K562 (cell line): Measurements from ENCODE around the gene CEP192. TPM values are rescaled to one million over a fixed set of nuclear protein-coding genes. Genes with fewer than 3 reads are reported as not detected.

Experiments used
- ATAC-seq: fragments of 200-7000 bp; cut with Tn5 transposase; 3 replicates; pipeline ENCODE4 v1.9.1; 2020; ENCODE audit warnings: moderate library complexity
- BruUV-seq: library from RNA; stranded (reverse); fragments of 400-500 nt; replicated peaks from 2 replicates; lab custom pipeline; 2021; lab: Mats Ljungman, UMichigan
- CTCF ChIA-PET: fragments of 300-600 bp; formaldehyde crosslinking; extraction: SDS; loops from one replicate; lab custom pipeline; 2021; ENCODE audit warnings: low intra/inter-chr PET ratio; lab: Yijun Ruan, JAX
- POLR2A ChIA-PET: fragments of 300-600, 350-650 bp; sonication (Branson Sonifier 250); formaldehyde crosslinking; extraction: SDS; loops from one replicate; lab custom pipeline; 2021; ENCODE audit warnings: antibody characterized with exemption, inconsistent platforms; lab: Yijun Ruan, JAX
- DNase-seq, 4 experiments: peaks; one replicate each; pipeline versions ENCODE4 v3.0.0 to v3.0.0-alpha.2; 2011 to 2018; ENCODE audit warnings: low spot score in 3 of 4, mixed read lengths in 3 of 4; ENCODE audit errors: extremely low read depth in 1 of 4
- FAIRE-seq: peaks from 2 replicates; lab custom pipeline; 2011; peaks lifted over from hg19 to GRCh38; lab: Jason Lieb, UNC
- H2AFZ ChIP-seq: 2 replicates; pipeline ENCODE4 v1.6.0; 2011; ENCODE audit warnings: low read depth, low read length, control low read depth, inconsistent platforms
- H3K27ac ChIP-seq: fragments of 200-600 bp; 3 replicates; pipeline ENCODE4 v1.8.0; 2011; ENCODE audit warnings: low read depth, mild to moderate bottlenecking, control low read depth, inconsistent platforms, low read length, moderate library complexity, mixed read lengths; ENCODE audit errors: extremely low read depth
- H3K27me3 ChIP-seq, 2 experiments: fragments of 300-600 bp in 1 of 2; 2 replicates in 1 of 2; 3 replicates in 1 of 2; pipeline versions ENCODE4 v1.6.0 to v1.8.0; 2011; ENCODE audit warnings: inconsistent platforms in 2 of 2, low read length in 2 of 2, mild to moderate bottlenecking in 1 of 2, mixed read lengths in 1 of 2, moderate library complexity in 1 of 2; ENCODE audit not compliant: control insufficient read depth in 2 of 2, insufficient read depth in 2 of 2
- H3K36me3 ChIP-seq: fragments of 300-600 bp; 3 replicates; pipeline ENCODE4 v1.8.0; 2011; ENCODE audit warnings: mild to moderate bottlenecking, low read length, inconsistent platforms; ENCODE audit not compliant: control insufficient read depth, insufficient read depth
- H3K4me1 ChIP-seq, 2 experiments: fragments of 200-600 bp in 1 of 2; replicated peaks in 1 of 2; 2 replicates in 1 of 2; 3 replicates in 1 of 2; pipeline versions ENCODE4 v1.5.1 to v1.8.0; 2011; ENCODE audit warnings: inconsistent platforms in 2 of 2, low read length in 2 of 2, mild to moderate bottlenecking in 1 of 2, mixed read lengths in 1 of 2, moderate library complexity in 1 of 2; ENCODE audit not compliant: control insufficient read depth in 2 of 2, insufficient read depth in 2 of 2
- H3K4me2 ChIP-seq: 2 replicates; pipeline ENCODE4 v1.6.1; 2011; ENCODE audit warnings: low read length, control low read depth, inconsistent platforms, mixed read lengths; ENCODE audit not compliant: insufficient read depth
- H3K4me3 ChIP-seq: fragments of 200-600 bp; sonication (generic), shearing (Covaris generic); 2 replicates; pipeline ENCODE4 v1.5.1; 2016; ENCODE audit warnings: control low read depth, inconsistent platforms
- H3K79me2 ChIP-seq: fragments of 200-600 bp; 3 replicates; pipeline ENCODE4 v1.8.0; 2011; ENCODE audit warnings: low read length, inconsistent platforms; ENCODE audit not compliant: control insufficient read depth, insufficient read depth
- H3K9ac ChIP-seq, 2 experiments: 2 replicates each; pipeline versions ENCODE4 v1.6.0 to v1.6.1; 2011; ENCODE audit warnings: low read depth in 2 of 2, low read length in 2 of 2, control low read depth in 1 of 2, inconsistent platforms in 1 of 2, mild to moderate bottlenecking in 1 of 2, mixed read lengths in 1 of 2; ENCODE audit not compliant: insufficient read depth in 1 of 2
- H3K9me1 ChIP-seq: one replicate; pipeline ENCODE4 v1.6.0; 2011; ENCODE audit warnings: inconsistent platforms, mild to moderate bottlenecking, low read length, moderate library complexity; ENCODE audit not compliant: control insufficient read depth, insufficient read depth
- H3K9me3 ChIP-seq: replicated peaks from 2 replicates; pipeline ENCODE4 v1.5.1; 2011; ENCODE audit warnings: low read depth, low read length, inconsistent platforms; ENCODE audit not compliant: control insufficient read depth, insufficient read depth
- H4K20me1 ChIP-seq: replicated peaks from 2 replicates; pipeline ENCODE4 v1.6.1; 2011; ENCODE audit warnings: low read length, inconsistent platforms, mixed read lengths; ENCODE audit not compliant: control insufficient read depth, insufficient read depth
- ATF4 ChIP-seq: fragments of 450-650 bp; formaldehyde crosslinking; IDR thresholded peaks from 2 replicates; pipeline ENCODE4 v1.4.0; 2022; ENCODE audit warnings: mild to moderate bottlenecking, moderate library complexity
- CBX5 ChIP-seq: IDR thresholded peaks from 2 replicates; pipeline ENCODE4 v1.6.1; 2014; ENCODE audit warnings: low read depth, borderline replicate concordance
- FOSL1 ChIP-seq: fragments of 200-800 bp; sonication (Bioruptor generic); conservative IDR thresholded peaks from 2 replicates; pipeline ENCODE4 v1.6.1; 2016; ENCODE audit warnings: missing genetic modification characterization, missing compliant biosample characterization
- NR3C1 ChIP-seq: sonication (generic); formaldehyde crosslinking; IDR thresholded peaks from 2 replicates; pipeline ENCODE4 v1.8.1; 2022; ENCODE audit warnings: missing genetic modification reagents
- NUFIP1 ChIP-seq: fragments of 450-650 bp; IDR thresholded peaks from 2 replicates; pipeline ENCODE4 v1.6.1; 2018; ENCODE audit not compliant: partially characterized antibody
- POLR2A ChIP-seq: fragments of 450-650 bp; conservative IDR thresholded peaks from 2 replicates; pipeline ENCODE4 v1.6.1; 2016
- POLR2G ChIP-seq: fragments of 200-400 bp; formaldehyde crosslinking; IDR thresholded peaks from 2 replicates; pipeline ENCODE4 v1.6.1; 2017; ENCODE audit warnings: low read depth, mild to moderate bottlenecking, antibody characterized with exemption, low read length, moderate library complexity
- ZNF311 ChIP-seq: fragments of 250-450 bp; sonication (Bioruptor Pico); IDR thresholded peaks from 2 replicates; pipeline ENCODE4 v1.4.0; 2020; ENCODE audit warnings: mild to moderate bottlenecking, moderate library complexity
- ZNF354B ChIP-seq: fragments of 250-450 bp; sonication (Bioruptor Pico); IDR thresholded peaks from 2 replicates; pipeline ENCODE4 v1.4.0; 2020
- ZNF41 ChIP-seq: fragments of 250-450 bp; sonication (Bioruptor Pico); conservative IDR thresholded peaks from 2 replicates; pipeline ENCODE4 v1.4.0; 2020; ENCODE audit warnings: mild to moderate bottlenecking
- WGBS: fragments of 100-300 bp; shearing (Covaris generic); methylation state at CpG from one replicate; pipeline ENCODE4 v1.1.6; 2016; ENCODE audit warnings: low coverage, mixed read lengths; ENCODE audit not compliant: insufficient coverage; ENCODE audit errors: missing lambda C conversion rate; 5-methylcytosine and 5-hydroxymethylcytosine counted together
- in situ Hi-C: fragments of 300-500 bp; cut with MboI; formaldehyde crosslinking; loops from 4 replicates; pipeline ENCODE4 v1.15.0; 2018; ENCODE audit warnings: inconsistent platforms, mixed read lengths
- intact Hi-C: fragments of 100-400 bp; cut with micrococcal nuclease; formaldehyde crosslinking; loops from 2 replicates; pipeline ENCODE4 v1.14.2; 2022
- polyA plus RNA-seq, 8 experiments: library from polyadenylated mRNA; depleted of rRNA in 4 of 8; stranded (reverse) in 5 of 8; unstranded in 3 of 8; fragments of >200 nt; fragmentation: Nextera tagmentation in 2 of 8; fragmentation: Illumina TruSeq in 1 of 8; extraction: Ambion mirVana in 2 of 8; extraction: Trizol in 1 of 8; gene quantifications; 2 replicates each; pipeline versions ENCODE4 v1.2.1 to v1.2.3, GENCODE V29; 2011 to 2014; ENCODE audit warnings: inconsistent platforms in 1 of 8, missing spikeins in 1 of 8
- total RNA-seq, 7 experiments: library from RNA; depleted of rRNA in 6 of 7; stranded (reverse); fragments of >200 nt in 6 of 7; fragmentation: Illumina TruSeq in 2 of 7; extraction: Trizol in 2 of 7; gene quantifications; 2 replicates each; pipeline versions ENCODE4 v1.2.1 to v1.2.3, GENCODE V29; 2011 to 2021; ENCODE audit warnings: low replicate concordance in 1 of 7
- TF ChIP-seq, protein P1 (sequence below): fragments of 450-650 bp; IDR thresholded peaks from 2 replicates; pipeline ENCODE4 v1.6.1; 2016

CEP192 gene
- total and polyA plus RNA-seq, 9 of the 15 experiments (the other 6 are each of a cell fraction or from before 2014, with no cell fraction given), result 14.4 to 54.4 (median 35.8) TPM

DNA sequence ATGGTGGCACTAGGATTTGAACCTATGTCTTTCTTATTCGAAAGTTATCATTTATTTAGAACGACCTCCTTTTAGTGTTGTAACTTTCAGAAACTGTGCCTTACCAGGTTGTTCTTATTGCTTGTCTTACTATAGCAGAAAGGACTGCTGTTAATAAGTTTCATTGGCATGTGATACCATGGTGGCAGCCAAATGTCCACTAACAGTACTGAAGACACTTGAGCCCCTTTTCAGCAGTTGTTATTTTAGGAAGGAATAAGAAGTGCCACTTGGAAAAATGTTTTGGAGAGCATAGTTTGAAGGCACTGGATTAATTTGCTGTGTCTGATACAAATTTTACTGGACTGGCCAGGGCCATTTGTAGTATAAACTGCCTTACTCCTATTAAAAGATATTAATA, 37.7 kb downstream of the CEP192 start:
- 100% methylated on average over 2 of the region's 2 CpGs for WGBS
- no peak overlapping the region for H3K4me2 ChIP-seq
- H3K4me3 ChIP-seq, result no peak overlapping the region
- TF ChIP-seq NUFIP1 (no peak), POLR2A (no peak), ATF4 (no peak), ZNF41 (no peak), NR3C1 (no peak), POLR2G (no peak), ZNF311 (no peak), CBX5 (no peak), ZNF354B (no peak), FOSL1 (no peak)
- TF ChIP-seq, protein P1, sequence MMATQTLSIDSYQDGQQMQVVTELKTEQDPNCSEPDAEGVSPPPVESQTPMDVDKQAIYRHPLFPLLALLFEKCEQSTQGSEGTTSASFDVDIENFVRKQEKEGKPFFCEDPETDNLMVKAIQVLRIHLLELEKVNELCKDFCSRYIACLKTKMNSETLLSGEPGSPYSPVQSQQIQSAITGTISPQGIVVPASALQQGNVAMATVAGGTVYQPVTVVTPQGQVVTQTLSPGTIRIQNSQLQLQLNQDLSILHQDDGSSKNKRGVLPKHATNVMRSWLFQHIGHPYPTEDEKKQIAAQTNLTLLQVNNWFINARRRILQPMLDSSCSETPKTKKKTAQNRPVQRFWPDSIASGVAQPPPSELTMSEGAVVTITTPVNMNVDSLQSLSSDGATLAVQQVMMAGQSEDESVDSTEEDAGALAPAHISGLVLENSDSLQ, result no peak
- H3K9me3 ChIP-seq, result no peaks in the 10 kb centered on the region; the same call in 1 of the 2 replicates
- H3K4me1 ChIP-seq, result no peaks in the 10 kb centered on the region
- ATAC-seq (no peak), DNase-seq (no peak), FAIRE-seq (no peak)
- in situ Hi-C loops, result no loop called here
- H3K79me2 ChIP-seq, result peaks cover 28% of the 10 kb centered on the region
- ChIA-PET CTCF (no interaction called here), POLR2A (no interaction called here)
- H3K36me3 ChIP-seq, result peaks cover 83% of the 10 kb centered on the region
- H3K9me1 ChIP-seq, result no peaks in the 10 kb centered on the region
- no peak overlapping the region for H3K9ac ChIP-seq
- no peak overlapping the region for H2AFZ ChIP-seq
- H3K27me3 ChIP-seq, result no peaks in the 10 kb centered on the region
- H4K20me1 ChIP-seq, result no peaks in the 10 kb centered on the region
- no TSS peak for BruUV-seq
- intact Hi-C loops, result no loop called here
- no peak overlapping the region for H3K27ac ChIP-seq
